Head of caudate nucleus (tissue), 42 donors: ENCODE results near the gene PHACTR3.

ENCODE experiments used
- DNase-seq, 42 donors: peaks; one replicate each; pipeline versions ENCODE4 v3.0.0 to v3.0.0-alpha.2; 2020 to 2021; ENCODE audit warnings: mixed read lengths in 7 of 42
- intact Hi-C: fragments of 100-400 bp; cut with DNase I; formaldehyde crosslinking; loops from one replicate; pipeline ENCODE4 v1.15.0; 2022

PHACTR3 gene

GRCh38 chr20:59584278-59584925 is 19.9 kb upstream of the PHACTR3 start:
- peak in 1 of 42 donors; percentile 17 for DNase-seq
- intact Hi-C loops = no loop called here

DNA sequence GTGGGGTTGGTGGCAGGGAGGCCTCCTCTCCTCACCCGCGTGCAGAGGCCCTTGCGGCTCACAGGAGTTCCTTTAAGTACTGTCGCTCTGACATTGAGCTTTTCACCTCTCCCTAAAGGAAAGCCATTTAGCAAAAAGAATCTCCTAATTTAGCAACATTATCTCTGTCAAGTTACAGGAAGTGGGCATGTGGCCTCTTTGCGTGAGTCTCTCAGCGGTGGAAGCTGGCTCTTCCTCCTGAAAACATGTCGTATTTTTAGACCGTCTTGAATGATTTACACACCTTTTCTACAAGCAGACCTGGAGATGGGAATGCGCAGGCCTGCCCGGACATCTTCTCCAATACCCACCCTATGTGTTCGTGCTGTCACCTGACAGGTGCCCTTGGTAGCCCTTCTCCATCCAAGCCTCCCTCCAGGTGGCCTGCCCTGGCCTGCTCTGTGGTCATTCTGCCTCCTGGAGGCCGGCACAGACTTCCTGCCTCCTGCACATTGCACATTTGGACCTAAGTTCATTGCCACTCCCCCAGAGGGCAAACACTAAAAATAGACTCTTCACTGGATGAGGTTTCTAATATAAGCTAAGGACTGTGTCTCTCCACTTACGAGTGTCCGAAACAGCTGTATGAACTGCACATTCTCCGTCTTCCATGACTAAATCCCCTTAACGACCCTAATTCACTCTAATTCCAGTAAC is 18.5 kb upstream of the PHACTR3 start:
- intact Hi-C loops = no loop called here
- DNase-seq = peak in 2 of 42 donors; percentile 1

GRCh38 chr20:59586613-59587012 is 17.7 kb upstream of the PHACTR3 start:
- peak in 1 of 42 donors; percentile 10 for DNase-seq

GRCh38 chr20:59587570-59587969 is 16.8 kb upstream of the PHACTR3 start:
- DNase-seq = no peak
- intact Hi-C loops = no loop called here

More at GRCh38 chr20:59586613-59587012, 17.7 kb upstream of the PHACTR3 start:
- intact Hi-C loops = no loop called here

DNA sequence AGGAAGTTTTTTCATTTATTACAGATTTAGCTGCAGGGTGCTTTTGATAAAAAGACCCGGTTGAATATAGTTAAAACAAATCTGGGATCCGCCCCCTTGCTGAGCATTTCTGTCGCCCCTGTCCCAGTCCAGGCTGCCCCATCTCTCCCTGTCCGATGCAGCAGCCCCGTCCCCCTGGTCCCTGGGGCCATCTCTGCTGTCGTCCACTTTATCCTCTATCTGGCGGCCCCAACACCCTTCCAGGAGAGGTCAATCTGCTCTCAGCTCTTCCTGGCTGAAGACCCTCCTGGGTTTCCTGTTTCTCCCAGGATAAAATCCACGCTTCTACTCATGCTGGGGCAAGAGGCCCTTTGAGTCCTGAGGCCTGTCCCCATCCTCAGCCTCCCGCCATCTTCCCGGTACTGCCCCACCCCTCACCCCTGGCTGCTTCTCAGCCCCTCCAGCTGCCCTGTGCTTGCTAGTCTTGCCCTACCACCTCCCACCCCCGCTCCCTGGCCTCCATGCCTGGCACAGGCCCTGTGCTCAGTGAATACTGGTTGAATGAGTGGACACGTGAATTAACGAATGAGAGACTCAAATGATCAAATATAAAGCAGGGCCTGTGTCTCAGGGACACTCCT is 16.0 kb upstream of the PHACTR3 start:
- intact Hi-C loops = no loop called here
- peak in 3 of 42 donors; percentile 30 to 59 (median 42) for DNase-seq

GRCh38 chr20:59589086-59589684 is 15.2 kb upstream of the PHACTR3 start:
- intact Hi-C loops = no loop called here
- peak in 1 of 42 donors; percentile 24 for DNase-seq

- no peak for DNase-seq
- intact Hi-C loops = no loop called here
These were observed 13.3 kb upstream of the PHACTR3 start for GRCh38 chr20:59591061-59591460.

DNA sequence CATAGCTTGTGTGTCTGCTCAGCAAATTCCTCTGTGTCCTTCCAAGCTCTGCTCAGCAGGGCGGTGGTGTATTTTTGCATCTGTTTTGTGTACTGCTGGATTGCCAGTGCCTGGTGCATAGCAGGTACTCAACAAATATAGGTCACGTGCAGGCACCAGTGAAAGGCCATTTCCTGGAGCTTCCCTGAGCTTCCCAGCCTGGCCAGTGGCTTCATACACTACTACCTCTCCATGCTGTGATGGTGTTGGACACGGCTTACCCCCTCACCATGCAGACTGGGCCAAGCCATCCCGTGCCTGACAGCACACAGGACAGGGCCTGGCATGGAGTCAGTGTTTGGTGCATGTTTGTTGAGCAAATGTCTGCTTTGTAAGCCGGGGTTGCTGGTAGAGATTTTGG is 7.7 kb upstream of the PHACTR3 start:
- DNase-seq = no peak
- intact Hi-C loops = no loop called here

GRCh38 chr20:59597240-59597639 is 7.1 kb upstream of the PHACTR3 start:
- no peak for DNase-seq
- intact Hi-C loops = no loop called here

GRCh38 chr20:59598625-59599310 is 5.6 kb upstream of the PHACTR3 start:
- peak; percentile 38 to 93 (median 77) for DNase-seq
- intact Hi-C loops = loop anchor here (2.0 kb wide), 1 partner anchor 152 kb away; no protein-coding TSS in a partner anchor

DNA sequence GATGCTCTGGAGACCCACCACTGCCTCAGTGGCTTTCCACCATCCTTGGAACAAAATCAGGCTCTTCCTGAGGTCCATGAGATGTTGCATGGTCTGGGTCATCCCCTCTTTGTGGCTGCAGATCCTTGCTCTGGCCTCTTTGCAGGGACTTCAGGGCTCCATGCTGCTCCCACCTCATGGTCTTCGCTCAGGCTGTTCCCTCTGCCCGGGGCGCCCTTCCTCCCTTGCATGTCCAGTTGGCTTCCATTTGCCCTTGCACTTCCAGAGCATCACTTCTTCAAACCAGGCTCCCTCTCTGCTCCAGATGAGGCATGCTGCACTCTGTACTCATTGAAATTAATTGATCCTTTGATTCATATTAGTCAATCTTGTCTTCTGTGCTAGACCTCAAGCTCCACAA is 4.4 kb upstream of the PHACTR3 start:
- intact Hi-C loops = loop anchor here (2.0 kb wide), 1 partner anchor 151 kb away; no protein-coding TSS in a partner anchor
- DNase-seq = no peak

- intact Hi-C loops = no loop called here
- no peak for DNase-seq
These were observed 3.9 kb upstream of the PHACTR3 start for GRCh38 chr20:59600472-59600871.

DNA sequence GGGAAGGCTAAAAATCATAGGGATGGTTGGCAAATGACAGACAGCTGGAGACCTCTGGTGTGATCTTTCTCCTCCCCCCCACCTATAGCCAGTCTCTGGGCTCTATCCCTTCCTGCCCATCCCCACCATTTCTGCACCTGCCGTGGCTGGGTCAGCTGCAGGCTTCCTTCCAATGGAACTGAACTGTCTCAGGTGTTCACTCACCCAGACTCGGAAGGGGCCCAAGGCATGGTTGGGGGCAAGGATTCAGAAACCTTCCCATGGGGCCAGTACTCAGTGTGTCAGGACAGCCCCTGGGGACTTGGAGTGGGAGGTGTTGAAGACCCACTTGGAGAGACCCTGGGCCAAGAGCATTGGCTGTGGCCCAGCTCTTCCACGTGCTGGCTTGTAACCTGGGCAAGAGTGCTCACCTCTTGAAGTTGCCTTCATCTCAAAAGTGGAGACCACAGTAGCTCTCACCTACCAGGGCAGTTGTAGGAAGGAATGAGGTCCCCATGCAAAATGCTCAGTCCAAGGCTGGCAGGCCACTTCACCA is 1.7 kb upstream of the PHACTR3 start:
- intact Hi-C loops = no loop called here
- DNase-seq = no peak

GRCh38 chr20:59603176-59603575 is 1.2 kb upstream of the PHACTR3 start:
- intact Hi-C loops = no loop called here
- peak in 11 of 42 donors; percentile 22 to 71 (median 49) for DNase-seq

GRCh38 chr20:59604741-59605600 is 631 bp downstream of the PHACTR3 start:
- peak in 33 of 42 donors; percentile 34 to 80 (median 59) for DNase-seq
- intact Hi-C loops = loop anchor here (2.0 kb wide), 1 partner anchor 40 kb away; no protein-coding TSS in a partner anchor

GRCh38 chr20:59605601-59606364 is 1.4 kb downstream of the PHACTR3 start:
- intact Hi-C loops = loop anchor here (2.0 kb wide), 1 partner anchor 39 kb away; no protein-coding TSS in a partner anchor
- peak in 8 of 42 donors; percentile 33 to 67 (median 48) for DNase-seq

GRCh38 chr20:59606566-59606965 is 2.2 kb downstream of the PHACTR3 start:
- intact Hi-C loops = no loop called here
- DNase-seq = peak in 1 of 42 donors; percentile 14
